Fibroblast of the aortic adventitia (primary cell): Measurements from ENCODE around the gene TMEM31. TPM values are rescaled to one million over a fixed set of nuclear protein-coding genes. Genes with fewer than 3 reads are reported as not detected.
A peak's percentile ranks its signal among the peaks of the same experiment; 100 is the strongest.

Experiments used
- DNase-seq: peaks from one replicate; pipeline ENCODE4 v3.0.0-alpha.2; 2010; ENCODE audit warnings: low read depth
- H3K4me3 ChIP-seq: 2 replicates; pipeline ENCODE4 v1.5.1; 2011; ENCODE audit warnings: low read depth, mild to moderate bottlenecking, control low read depth, low read length, moderate library complexity
- total RNA-seq: library from RNA; depleted of rRNA; stranded (reverse); fragments of >200 nt; gene quantifications from 2 replicates; pipeline ENCODE4 v1.2.3, GENCODE V29; 2012; ENCODE audit warnings: low replicate concordance
- TF ChIP-seq, protein P1 (sequence below): IDR thresholded peaks from 2 replicates; pipeline ENCODE4 v1.5.1; 2011; ENCODE audit warnings: mild to moderate bottlenecking, low read length, control low read depth, inconsistent platforms; ENCODE audit not compliant: insufficient read depth

TMEM31 gene
- total RNA-seq, 1 donor, result not detected

DNA sequence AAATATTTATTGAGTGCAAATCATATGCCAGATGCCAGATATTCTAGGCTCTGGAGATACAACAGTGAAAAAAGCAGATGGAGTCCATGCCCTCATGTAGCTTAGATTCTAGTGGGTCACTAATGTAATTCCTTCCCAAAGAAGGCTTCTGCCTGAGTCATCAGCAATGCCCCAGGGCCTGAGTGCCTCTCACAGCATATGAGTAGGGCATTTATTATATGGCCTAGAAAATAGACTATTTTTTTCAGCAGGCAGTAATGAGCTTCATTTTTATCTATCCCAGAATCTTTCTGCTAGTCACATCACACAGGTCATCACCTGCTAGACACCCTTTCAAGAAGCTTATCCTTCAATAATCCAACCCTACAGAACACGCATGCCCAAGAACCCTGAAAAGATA lies 22.3 kb downstream of the TMEM31 start:
- no peak for DNase-seq
- no peak overlapping the region for H3K4me3 ChIP-seq
- TF ChIP-seq, protein P1, sequence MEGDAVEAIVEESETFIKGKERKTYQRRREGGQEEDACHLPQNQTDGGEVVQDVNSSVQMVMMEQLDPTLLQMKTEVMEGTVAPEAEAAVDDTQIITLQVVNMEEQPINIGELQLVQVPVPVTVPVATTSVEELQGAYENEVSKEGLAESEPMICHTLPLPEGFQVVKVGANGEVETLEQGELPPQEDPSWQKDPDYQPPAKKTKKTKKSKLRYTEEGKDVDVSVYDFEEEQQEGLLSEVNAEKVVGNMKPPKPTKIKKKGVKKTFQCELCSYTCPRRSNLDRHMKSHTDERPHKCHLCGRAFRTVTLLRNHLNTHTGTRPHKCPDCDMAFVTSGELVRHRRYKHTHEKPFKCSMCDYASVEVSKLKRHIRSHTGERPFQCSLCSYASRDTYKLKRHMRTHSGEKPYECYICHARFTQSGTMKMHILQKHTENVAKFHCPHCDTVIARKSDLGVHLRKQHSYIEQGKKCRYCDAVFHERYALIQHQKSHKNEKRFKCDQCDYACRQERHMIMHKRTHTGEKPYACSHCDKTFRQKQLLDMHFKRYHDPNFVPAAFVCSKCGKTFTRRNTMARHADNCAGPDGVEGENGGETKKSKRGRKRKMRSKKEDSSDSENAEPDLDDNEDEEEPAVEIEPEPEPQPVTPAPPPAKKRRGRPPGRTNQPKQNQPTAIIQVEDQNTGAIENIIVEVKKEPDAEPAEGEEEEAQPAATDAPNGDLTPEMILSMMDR, result no peak

DNA sequence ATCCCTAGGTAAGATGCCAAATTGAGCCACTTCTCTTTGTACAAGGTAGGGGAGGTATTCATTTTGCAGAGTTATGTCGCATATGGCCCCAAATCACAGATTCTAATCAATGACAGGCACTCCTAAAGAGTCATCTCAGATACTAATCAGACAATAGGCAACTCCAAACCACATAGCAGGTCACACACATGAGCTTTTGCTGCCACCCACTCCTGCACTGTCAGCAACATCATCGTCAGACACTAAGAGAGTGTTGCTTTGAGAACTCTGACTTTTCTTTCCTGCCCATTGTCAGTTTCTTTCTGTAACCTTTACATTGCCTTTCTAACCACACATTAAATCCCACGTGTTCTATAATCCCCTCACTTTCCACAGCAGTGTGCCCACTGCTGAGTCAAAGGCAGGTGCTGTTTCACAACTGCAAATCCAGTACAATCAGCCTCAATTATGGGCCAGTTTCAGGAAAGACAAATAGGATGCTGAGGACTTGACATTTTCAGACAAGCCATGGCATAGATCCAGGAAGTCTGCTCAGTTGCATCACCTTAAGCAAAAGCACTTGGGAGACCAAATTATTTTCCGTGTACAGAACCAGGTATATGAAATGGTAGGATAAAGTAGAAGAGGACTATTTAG lies 23.5 kb downstream of the TMEM31 start:
- peak; percentile 26 for DNase-seq

DNA sequence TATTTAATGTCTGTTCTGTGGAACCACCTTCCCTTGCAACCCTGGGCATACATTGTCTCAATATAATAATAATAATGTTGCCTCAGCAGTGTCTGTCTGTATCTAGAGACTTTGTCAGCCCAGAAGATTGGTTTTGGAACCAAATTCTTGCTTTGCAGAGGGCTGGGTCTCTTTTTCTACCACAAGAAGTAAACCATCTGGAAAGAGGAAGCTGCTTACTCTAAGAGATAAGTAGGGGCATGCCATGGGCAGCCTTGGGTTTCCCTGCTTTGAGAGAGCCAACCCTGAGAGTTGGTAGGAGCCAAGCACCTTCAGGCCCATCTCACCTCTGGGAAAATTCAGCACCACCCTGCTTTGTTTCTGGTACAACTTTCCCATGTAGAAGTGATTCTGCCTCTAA lies 27.0 kb downstream of the TMEM31 start:
- DNase-seq, result no peak
- TF ChIP-seq, protein P1, result no peak

More for the DNA sequence above, 23.5 kb downstream of the TMEM31 start:
- H3K4me3 ChIP-seq, result no peak overlapping the region
- TF ChIP-seq, protein P1, result no peak

DNA sequence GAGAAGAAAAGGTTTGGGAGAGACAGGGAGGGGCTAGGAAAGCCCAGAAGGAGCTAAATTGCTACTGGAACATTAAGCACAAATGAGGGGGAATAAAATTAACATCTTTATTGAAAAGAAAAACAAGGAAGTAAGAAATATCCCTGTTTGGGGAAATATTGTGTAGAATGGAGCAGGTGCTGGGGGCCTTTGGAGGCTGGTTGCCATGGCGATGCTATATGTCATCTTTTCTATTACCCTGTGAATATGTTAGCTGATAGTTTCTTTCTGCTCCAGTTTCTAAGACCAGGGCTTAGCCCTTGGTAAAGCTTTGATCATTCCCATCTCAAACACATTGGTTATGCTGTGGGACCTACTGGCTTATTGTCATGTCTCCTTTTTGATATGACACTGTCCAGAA lies 28.7 kb downstream of the TMEM31 start:
- H3K4me3 ChIP-seq, result no peak overlapping the region
- no peak for DNase-seq
- TF ChIP-seq, protein P1, result no peak

More for the DNA sequence above, 27.0 kb downstream of the TMEM31 start:
- H3K4me3 ChIP-seq, result no peak overlapping the region

DNA sequence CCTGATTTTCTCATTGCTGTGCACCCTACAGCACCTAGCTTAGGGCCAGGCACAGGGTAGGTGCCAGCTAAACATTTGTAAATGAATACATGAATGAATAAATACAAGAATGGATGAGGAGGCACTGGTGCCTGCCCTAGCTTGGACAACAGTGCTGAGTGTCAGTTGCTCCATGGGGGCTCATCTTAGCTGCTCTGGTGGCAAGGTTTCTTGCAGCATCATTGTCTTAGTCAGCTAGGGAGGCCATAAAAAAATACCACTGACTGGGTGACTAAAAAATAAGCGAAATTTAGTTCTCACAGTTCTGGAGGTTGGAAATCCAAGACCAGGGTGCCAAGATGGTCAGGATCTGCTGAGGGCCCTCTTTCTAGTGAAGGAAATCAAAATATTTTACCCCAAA lies 31.2 kb downstream of the TMEM31 start:
- no peak for DNase-seq
- TF ChIP-seq, protein P1, result no peak
- H3K4me3 ChIP-seq, result no peak overlapping the region

DNA sequence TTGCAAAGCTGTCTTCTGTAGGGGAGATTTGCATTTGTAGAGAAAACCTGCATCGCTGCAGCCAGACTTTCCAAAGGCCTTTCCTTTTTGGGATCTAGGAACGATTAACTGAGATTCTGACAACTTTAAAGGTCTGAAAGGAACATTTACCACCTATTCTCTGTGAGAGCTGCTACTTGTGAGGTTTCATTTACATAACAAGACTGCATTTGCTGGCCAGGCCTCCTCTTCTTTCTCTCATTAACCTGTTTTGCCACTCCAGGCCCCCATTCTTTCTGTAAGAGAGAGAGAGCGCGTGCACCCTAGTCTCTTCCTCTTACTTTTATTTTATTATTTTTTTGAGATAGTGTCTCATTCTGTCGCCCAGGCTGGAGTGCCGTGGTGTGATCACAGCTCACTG lies 31.6 kb downstream of the TMEM31 start:
- no peak overlapping the region for H3K4me3 ChIP-seq
- TF ChIP-seq, protein P1, result no peak
- DNase-seq, result no peak

DNA sequence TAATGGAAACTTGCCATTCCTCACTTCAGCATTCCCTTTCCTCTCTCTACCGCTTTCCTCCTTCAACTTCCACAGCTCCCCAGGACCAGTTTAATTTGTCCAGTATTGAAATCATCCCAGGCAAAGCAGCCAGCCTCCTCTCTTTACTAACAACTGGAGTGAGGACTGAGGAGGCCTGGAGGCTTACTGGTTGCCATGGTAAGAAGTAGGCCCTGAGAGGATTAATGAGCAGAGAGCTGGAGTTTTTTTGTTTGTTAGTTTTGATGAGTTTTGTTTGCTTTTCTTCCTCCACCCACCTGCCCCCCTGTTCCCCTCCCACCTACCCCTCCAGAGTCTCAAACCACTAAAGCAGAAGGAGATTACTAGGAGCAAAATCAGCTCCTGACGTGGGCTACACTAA lies 36.5 kb downstream of the TMEM31 start:
- no peak overlapping the region for H3K4me3 ChIP-seq
- TF ChIP-seq, protein P1, result no peak
- no peak for DNase-seq
